HG02642 (cell line): ENCODE measurements around the gene RAPSN.

ENCODE experiments used
- ATAC-seq: cut with Tn5 transposase; IDR thresholded peaks from one replicate; pipeline ENCODE4 v1.9.1; 2021; ENCODE audit warnings: mild to moderate bottlenecking; ENCODE audit not compliant: unreplicated experiment, poor library complexity

RAPSN gene

DNA sequence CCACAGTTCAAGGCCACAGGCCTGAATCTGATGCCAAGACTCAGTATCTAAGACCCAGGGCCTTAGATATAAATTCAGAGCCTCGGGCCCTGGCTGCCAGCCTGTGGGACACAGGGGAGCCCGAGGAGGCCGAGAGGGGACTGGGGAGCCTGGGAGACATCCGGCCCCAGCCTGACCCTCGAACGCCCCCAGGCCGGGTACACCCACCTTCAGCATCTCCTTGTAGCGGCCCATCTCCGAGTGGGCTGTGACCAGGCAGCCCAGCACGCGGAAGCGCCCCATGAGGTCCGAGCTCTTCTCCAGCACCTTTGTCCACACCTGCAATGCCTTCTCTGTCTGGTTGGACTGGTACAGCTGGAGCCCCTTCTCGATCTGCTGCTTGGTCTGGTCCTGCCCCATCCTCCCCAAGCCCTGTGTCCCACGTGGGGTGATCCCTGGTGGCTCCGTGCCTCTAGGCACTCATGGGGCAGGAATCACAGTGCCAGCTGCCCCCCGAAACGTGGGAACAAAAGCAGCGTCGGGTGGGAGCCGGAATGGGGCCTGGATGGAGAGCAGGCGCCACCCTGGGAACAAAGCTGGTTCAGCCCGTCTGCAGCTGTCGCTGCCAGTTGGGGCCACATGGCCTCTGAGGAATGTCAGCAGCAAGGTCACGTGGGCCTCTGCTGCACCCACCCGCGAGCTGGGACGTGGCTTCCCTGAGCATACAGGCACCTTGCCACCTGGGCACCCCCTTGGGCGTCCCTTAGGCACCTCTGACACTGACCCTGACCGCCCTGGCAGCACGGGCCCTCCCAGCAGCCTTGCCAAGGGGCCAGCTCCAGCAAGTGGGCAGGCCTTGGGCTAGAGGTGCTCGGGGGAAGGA, at the start of gene RAPSN:
RAPSN (minus strand) TSS at position 571 of the 862 bp plus-strand sequence; CDS start at position 399, 172 bp downstream.
- no peak for ATAC-seq

DNA sequence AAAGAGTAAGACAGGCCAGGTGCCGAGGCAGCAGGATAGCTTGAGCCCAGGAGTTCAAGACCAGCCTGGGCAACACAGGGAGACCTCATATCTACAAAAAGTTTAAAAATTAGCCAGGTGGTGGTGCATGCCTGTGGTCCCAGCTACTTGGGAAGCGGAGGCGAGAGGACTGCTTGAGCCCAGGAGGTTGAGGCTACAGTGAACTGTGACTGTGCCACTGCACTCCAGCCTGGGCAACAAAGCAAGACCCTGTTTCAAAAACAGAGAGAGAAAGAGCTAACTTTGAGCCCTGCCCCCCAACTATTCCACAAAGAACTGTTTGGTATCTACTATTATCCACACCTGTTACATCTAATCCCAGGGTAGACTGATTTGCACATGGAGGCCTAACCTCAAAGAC, 49.2 kb upstream of the RAPSN start:
- no peak for ATAC-seq

DNA sequence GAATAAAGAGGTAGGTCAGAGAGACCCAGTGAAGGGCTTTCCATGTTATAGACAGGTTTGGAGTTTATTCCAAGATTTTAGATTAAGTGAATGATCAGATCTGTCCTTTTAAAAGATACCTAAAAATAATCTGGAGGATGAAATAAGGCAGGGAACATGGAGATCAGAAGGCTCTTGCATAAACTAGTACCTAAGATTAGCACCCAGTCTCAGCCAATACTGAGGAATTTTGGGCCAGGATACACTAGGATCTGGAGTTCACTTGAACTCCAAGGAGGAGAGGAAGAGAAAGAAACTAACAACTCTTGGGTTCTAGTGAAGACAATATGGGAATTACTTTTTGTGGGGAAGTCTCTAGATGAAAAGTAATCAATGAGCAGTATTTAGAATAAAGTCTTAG, 47.9 kb upstream of the RAPSN start:
- ATAC-seq, result no peak

DNA sequence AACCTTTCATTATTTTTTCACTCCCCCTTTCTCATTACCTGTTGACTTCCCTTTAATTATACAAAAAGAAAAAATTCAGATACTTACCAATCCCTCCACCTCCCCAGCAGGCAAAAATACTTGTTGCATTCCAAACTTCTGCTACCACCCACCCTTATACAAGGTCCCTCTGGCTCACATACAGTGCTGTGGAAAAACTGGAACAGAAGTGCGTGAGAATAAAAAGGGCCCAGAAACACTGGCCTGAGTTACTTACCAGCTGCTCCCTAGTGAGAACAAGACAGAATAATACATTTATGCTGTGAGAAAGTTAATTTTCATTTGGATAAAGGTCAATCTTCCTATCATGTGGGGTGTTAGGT, 46.9 kb upstream of the RAPSN start:
- no peak for ATAC-seq

DNA sequence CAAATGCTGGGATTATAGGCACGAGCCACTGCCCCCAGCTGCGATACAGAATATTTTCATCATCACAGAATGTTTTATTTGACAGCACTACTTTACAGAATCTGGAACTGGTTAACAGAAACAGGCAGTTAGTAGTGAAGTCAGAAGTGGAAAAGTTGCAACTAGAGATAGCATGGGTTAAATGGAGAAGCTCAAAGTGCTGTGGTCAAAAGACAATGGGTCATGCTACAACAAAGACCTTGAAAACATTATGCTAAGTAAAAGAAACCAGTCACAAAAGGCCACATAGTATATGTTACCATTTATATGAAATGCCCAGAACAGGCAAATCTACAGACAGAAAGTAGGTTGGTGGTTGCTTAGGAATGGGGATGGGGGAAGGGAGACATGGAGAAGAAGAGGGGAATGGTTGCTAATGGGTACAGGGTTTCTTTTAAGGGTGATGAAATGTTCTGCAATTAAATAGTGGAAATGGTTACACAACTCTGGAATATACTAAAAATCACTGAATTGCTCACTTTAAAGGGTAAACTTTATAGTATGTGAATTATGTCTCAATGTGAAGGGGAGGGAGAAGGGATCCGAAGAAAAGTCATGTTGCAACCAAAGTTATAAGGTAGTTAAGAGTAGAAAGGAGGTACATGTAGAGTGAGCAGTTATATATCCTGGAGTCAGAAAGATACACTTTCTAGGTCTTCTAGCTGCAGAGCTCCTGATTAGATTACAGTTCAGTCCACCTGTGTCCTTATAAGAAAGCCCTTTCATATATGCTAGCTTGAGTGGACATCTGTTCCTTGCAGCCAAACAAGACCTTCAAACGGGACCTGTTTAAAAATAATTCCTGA, 46.3 kb upstream of the RAPSN start:
- ATAC-seq, result no peak

DNA sequence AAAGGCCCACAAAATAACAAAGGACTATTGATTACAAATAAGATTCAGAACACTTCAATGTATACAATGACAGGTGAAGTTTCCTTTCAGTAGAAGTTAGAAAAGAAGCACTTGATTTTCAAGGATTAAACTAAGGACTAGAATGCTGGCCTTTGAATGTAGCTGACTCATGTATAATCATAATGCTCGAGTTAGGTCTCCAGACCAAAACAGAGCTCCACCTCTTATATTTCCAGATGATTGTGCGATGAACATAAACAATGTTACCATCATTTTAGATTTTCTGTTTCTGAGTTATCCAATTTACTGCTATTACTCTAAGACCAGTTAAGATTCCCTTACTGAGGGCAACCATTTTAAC, 40.4 kb upstream of the RAPSN start:
- no peak for ATAC-seq

DNA sequence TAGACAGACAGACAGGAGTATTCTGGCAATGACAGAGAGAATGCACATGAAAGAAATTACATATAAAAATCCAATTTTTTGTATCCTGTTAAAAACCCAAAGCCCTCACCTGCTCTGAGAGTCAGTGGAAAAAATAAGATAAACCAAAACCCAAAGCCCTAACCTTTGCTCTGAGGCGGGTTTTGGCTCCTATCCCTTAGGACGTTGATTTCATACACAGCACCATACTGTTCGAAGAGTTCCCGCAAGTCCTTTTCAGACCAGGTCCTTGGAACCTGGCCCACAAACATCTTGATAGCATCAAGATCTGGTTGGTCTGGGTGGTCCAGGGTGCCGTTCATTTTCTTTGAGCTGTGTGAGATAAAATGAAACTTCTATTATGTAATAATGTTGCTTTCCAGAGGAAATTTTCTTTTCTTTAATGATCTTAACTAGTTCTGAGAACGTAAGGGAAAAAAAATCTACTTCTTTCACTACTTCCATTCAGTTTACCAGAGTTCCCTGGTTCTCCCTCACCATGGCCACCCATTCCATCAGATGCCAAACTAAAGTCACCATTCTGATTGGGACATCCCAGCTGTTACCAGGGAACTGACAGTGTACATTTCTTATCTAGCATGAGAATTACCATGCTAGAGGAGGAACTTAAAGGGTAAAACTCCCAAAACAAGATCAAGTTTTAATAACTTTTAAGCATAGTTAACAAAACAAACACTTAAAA, 39.9 kb upstream of the RAPSN start:
- ATAC-seq, result no peak

DNA sequence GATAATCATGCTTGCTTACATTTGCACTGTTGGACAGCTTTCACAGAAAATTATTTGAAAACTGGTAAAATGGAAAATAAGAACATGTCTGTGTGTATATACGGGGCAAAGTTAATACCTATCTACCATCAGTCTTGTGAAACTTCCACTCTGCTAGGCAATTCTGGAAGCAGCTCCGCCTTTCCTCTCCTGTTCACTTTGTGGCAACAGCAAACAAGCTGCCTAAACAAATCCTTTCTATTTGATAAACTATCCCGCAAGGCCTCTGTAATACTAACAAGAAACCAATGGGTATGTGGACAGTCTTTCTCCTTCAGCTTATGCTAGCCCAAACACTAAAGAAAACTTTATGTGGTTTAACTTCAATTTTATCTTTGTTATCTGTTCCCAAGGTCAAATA, 39.2 kb upstream of the RAPSN start:
- no peak for ATAC-seq

DNA sequence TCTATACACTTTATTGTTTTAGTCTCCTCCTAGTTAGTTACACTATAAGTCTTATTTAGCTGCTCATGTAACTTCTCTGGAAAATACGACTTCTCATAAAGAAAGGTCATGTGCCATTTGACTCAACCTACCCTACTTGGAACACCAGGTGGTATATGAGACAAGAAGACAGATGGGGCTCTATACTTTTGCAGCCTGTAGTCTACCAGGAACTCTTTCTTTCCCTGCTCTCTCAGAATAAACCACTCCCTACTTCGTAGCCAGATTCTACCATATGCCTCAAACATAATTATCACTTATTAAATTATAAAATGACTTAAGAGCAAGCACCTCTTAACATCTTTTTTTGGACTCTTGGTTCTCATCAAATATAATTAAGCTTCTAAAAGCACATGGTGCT, 38.5 kb upstream of the RAPSN start:
- no peak for ATAC-seq

DNA sequence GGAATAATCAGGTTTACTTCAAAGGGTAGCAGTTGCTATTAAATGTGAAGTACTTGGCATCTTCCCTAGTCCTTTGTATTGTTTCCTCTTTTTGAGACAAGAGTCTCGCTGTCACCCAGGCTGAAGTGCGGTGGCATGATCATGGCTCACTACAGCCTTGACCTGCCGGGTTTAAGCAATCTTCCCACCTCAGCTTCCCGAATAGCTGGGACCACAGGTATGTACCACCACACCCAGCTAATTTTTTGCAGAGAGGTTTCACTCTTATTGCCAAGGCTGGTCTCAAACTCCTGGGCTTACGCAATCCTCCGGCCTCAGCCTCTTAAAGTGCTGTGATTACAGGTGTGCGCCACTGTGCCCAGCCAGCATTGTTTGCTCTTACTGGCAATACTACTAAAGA, 36.2 kb upstream of the RAPSN start:
- no peak for ATAC-seq

DNA sequence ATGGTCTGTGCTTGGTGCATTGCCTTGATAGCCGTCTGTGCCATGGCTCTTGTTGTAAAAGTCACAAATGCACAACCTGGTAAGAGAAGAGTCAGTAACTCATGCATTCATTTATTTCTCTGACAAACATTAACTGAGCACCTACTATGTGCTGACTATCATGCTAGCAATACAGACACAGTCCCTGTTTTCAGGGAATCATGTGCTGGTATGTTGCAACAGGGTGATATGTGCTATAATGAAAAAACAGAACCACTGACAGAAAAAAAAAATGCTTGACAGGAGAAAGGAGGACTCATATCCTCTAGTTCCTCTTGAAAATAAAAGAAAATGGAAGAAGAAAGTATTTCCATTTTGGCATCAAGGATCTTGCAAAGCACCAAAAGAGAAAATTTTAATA, 34.5 kb upstream of the RAPSN start:
- ATAC-seq, result no peak

DNA sequence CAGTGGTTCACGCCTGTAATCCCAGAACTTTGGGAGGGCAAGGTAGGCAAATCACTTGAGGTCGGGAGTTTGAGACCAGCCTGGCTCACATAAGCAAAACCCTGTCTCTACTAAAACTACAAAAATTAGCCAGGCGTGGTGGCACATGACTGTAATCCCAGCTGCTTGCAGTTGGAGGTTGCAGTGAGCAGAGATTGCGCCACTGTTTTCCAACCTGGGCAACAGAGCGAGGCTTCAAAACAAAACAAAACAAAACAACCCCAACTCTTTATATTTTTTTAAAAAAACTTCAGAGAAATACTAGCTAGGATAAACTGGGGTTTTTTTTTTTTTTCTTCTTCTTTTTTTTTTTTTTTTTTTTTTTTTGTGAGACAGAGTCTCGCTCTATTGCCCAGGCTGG, 31.8 kb upstream of the RAPSN start:
- ATAC-seq, result no peak

DNA sequence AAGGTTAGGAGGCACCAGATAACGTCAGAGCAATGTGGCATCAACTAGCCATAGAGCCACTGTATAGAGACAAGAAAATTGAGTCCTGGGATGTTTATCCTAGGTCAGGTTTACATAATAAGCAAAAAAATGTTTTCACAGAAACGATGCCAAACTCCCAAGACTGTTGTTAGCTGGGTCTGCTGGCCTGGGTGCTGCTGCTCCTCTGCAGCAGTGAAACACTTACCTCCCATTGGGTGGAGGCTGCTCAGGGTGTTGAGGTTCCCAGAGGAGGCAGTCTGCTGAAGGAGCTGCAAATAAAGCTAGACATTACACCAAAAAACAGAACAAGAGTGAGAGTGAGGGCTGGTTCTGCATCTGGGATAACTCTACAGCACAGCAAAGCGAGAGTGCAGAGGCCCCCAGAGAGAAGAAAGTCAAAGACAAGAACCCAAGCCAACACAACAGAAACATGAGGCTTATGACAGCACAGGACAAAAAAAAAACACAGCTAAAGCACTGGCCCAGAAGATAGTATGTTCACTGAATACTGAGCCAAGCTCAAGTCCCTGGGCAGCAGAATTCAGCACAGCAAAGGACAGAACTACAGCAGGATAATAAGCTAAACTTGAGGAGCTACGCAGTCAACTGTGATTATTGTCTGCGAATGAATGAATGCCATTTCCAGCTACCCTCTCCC, 29.9 kb upstream of the RAPSN start:
- no peak for ATAC-seq

DNA sequence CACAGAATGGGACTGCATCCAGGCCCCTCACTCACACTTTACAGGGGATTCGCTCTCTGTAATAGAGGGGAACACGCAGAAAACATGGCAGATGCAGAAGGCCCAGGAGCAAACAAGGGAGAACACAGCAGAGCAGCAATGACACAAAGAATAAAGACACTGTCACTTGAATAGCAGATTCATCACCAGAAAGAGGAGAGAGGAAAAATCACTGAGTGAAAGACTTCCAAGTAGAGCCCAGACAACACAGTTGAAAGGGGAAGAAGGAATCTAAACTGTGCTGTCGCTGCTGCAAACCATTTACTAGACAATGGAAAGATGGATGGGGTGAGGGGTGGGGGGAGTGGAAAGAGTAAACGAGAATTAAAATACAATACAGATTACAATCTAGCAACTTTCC, 28.8 kb upstream of the RAPSN start:
- ATAC-seq, result no peak

DNA sequence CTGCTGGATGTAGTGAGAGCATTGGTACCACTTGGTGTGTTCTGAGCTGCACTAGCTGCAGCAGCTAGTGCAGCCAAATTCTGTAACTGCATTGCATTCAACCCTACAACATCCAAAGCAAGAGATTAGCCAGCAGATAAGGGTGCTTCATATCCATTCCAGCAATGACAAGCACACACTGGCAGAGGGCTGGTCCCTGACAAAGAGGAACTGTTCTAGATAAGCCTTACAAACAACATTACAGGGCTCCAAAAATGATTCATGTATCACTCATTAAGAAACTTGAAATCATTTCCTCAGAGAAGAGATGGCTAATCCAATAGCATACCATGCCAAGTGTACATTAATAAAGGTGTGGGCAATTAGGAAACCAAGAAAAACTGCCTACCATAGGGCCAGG, 28.4 kb upstream of the RAPSN start:
- ATAC-seq, result no peak

DNA sequence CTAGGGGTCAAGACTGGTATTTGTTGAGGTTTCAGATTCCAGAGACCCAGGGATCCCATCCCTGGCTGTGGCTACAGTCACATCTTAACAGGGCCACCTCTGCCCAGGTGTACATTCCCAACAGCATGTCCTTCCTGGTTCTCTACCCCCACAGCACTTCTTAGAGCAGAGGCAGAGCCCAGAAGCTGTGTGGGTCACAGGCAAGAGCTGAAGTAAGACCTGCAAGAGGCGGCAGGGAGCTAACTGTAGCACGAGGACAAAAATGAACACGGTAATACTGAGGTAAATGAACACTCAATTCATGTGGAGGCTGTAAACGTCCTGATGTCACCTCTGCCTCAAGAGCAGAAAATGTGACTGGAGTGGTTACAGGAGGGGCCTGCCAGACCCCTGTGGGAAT, 21.7 kb upstream of the RAPSN start:
- no peak for ATAC-seq

DNA sequence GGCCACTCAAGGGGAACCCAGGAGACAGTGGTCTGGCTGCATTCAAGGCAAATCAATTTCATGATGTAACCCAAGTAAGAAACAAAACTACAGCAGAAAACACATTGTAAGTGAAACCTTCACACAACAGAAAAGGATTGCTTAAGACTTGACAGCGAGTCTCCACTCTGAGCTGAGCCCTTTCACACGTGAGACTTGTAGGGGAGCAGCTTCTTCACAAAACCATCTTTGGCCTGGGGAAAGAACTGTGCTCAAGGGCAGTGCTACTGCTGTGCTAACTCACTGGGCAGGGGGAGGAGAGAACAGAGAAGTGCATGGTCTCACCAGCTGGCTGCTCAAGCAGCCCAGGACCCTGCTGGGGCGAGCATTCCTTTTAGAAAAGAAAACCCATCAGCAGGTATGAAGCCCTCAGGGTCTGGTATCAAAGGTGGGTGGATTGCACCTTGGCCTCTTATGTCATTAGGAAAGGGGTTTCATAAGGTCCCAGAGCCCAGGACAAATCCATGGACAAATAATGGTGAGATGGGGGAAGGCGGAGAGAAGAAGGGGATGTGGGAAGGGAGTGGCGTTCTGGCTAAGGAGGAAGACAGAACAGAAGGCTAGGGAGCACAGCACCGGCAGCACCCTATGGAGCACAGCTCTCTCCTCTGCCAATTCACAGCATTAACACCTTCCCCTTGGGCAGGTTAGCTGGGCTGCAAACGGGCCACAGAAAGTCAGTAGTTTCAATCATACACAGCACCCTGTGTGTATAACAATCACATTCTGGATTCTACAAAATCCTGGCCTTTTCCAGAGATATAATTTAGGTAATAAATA, 20.6 kb upstream of the RAPSN start:
- no peak for ATAC-seq

DNA sequence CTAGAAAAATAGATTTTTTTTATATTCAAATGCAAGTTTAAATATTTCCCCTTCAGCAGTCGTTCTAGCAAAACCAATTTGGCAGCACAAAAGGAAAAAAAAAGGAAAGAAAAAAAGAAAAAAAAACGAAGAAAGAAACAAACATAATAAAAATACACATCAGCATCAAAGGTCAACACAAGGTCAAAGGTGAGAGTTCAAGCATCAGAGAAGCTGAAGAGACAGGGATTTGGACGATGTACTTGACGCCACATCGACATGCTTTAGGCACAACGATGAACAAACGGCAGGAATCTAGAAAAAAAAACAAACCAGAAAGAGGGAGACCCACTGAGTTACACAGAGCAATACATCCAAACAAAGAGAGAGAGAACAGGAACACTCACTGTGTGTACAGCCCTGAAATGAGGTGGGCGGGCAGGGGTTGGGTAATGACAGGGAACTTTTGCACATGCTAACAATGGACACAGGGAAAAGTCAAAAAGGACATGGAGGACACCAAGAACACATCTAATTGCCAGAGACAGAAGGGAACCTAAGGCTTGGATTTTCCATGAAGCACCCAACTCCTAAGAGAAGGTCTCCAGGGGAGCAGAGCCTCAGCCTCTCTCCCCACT, 19.8 kb upstream of the RAPSN start:
- no peak for ATAC-seq

DNA sequence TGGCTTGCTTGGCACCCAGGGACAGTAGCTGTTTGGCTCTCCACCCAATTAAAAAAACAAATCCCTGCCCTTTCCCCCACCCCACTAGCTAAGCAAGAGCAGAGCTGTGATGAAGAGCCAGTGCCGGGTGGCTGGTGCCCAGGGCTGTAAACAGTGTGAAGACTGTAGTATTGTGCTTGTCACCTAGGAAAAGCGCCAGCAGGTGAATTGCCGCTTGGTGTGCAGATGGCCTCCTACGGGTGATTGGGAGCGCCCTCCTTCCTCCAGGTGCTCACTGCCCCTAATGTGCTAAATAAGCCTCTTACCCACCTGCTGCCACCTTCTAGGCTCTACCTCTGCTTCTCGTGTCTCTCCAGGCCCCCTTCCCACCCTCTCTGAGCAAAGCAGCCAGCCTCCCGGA, 18.4 kb upstream of the RAPSN start:
- no peak for ATAC-seq
